COLO829 (cell line): ENCODE results near the gene POU6F2.
A peak's percentile ranks its signal among the peaks of the same experiment; 100 is the strongest.
"Not testable (repeated sequence)": the region's sequence is repeated elsewhere in the genome, so short reads cannot be mapped to it uniquely, and the experiment has no call there.

Experiments used
- DNase-seq: peaks from one replicate; pipeline ENCODE4 v3.0.0; 2012; ENCODE audit warnings: low spot score

The POU6F2 gene

DNA sequence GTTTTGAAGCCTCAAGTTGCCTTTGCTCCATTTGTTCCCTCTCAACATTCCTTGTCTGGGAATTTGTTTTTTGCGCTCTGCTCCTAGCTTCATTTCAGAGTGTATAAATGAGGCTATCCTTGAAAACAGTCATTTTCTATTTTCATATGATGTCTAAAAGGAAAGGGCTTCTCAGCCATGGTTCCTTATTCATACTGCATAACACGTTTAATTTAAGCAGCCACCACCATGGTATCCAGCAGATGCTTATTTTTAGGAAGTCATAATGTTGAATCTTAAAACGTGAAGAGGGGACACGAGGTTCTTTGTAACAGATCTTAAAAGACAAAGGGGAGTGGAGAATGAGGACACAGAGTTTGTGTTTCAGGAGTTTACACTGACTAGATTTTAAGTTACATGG is 14.5 kb downstream of the POU6F2 start:
- no peak for DNase-seq

DNA sequence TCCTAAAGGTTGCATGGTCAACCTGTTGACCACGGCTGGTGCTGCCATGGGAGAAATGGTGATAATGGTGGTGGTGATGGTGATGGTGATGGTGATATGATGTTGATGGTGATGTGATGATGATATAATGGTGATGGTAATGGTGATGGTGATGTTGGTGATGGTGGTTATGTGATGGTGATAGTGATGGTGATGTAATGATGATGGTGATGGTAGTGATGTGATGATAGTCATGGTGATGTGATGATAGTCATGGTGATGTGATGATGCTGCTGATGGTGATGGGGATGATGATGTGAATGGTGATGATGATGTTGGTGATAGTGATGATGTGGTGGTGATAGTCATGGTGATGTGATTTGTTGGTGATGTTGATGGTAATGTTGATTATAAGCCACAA is 23.9 kb downstream of the POU6F2 start:
- no peak for DNase-seq

DNA sequence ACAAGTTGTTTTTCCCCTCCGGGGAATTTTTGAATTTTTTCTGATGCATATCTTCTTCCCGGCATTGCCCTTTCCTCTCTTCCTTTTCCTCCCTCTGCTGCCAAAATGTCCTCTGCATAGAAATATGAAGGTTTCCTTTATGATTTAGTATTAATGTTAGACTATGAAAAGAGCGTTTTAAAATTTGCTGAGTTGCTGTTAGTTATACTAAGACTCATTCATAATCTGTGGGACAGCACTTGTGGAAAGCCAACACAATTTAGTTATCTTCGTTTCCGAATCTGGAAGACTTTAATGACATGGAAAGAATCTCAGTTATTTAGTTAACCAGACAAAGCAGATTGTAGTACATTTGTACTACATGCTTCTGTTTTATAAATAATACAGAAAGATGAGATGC is 25.0 kb downstream of the POU6F2 start:
- DNase-seq, result no peak

DNA sequence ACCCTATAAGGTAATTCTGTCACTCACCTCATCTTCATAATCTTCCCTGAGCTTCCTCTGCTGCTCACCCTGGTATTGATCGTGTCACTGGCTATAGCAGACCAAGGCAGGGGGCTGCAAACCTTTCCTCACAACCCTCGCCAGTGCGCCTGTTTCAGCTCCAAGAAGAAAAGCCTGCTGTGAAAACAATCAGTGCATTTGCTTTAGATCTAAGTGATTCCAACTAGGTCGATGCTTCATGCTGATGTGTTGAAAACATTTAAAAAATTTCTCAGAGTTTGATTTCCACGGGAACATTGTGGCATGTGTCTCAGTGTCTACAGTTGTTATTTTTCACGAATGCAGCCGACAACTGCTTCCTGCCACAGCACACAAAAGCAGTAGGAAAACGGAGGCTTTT is 27.3 kb downstream of the POU6F2 start:
- no peak for DNase-seq

DNA sequence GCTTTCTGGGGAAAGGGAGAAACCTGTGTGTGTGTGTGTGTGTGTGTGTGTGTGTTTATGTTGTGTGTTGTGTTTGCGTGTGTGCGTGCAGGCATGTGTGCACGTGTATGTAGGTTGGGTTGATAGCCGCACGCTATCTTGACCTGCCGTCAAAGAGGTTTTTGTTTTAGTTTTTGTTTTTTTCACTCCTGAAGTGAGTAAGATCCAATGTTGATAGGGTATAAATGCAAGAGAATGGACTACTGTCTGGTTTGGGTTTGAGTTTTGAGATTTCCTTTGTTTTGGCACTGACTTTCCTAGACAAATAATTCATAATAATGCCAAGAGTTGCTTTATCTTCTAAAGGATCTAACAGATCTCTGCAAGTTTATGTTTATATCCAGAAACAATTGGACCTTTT is 27.8 kb downstream of the POU6F2 start:
- peak; percentile 95 for DNase-seq

DNA sequence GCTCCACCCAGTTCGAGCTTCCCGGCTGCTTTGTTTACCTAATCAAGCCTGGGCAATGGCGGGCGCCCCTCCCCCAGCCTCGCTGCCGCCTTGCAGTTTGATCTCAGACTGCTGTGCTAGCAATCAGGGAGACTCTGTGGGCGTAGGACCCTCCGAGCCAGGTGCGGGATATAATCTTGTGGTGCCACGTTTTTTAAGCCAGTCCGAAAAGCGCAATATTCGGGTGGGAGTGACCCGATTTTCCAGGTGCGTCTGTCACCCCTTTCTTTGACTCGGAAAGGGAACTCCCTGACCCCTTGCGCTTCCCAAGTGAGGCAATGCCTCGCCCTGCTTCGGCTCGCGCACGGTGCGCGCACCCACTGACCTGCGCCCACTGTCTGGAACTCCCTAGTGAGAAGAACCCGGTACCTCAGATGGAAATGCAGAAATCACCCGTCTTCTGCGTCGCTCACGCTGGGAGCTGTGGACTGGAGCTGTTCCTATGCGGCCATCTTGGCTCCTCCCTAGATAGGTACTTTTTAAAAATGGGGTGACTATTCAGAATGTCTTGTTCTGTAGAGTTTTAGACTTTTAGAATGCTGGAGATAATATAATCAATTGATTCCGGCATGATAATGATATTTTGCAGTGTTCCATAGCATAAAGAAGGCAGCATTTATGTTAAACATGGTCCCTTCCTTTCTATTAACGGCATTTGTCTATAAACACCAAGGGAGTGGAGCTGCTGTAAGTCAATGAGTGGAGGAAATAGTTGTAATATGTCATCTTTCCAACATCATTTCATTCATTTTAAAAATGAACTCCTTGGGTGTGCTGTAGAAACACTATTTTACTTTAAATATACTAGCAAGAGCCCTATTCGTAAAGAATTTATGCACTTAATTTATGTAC is 35.6 kb downstream of the POU6F2 start:
- not testable (repeated sequence) for DNase-seq

DNA sequence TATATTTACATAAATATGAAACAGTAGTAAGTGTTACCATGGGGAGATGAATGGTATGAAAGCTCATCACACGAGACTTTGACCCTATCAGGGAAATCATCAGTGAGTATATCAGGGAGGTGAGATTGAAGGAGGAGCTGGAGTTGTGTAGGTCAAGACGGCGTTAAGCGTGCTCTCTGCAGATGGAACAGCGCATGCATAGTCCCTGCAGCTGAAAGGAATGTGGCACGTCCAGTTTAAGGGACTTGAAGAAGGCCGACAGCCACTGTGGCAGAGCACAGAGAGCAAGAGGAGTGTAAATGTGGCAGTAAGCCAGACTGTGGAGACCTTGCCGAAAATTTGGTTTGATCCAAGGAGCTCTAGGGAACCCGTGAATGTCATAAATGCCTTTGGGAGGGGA is 38.9 kb downstream of the POU6F2 start:
- DNase-seq, result no peak

DNA sequence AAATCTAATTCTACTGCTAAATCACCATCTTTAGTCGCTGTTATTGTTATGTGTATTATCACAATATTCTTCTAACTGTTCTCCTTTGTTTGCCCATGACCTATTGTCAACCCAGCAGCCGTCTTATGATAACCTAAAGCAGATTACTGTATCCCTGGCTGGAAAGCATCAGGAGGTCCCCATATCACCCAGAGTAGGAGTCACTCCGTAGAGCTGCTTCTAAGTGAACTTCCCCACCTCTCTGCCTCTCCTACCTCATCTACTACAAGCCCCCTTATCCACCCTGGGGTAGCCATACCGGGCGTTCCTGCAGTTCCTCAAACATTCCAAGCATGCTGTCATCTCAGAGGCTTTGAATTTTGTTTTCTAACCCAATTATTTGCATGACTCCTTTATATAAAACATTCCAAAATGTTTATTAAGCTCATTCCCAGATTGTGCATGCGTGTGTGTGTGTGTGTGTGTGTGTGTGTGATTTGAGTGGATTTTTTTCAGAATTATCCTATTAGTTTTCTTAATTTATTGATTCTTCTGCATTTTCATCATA is 39.7 kb downstream of the POU6F2 start:
- DNase-seq, result no peak

DNA sequence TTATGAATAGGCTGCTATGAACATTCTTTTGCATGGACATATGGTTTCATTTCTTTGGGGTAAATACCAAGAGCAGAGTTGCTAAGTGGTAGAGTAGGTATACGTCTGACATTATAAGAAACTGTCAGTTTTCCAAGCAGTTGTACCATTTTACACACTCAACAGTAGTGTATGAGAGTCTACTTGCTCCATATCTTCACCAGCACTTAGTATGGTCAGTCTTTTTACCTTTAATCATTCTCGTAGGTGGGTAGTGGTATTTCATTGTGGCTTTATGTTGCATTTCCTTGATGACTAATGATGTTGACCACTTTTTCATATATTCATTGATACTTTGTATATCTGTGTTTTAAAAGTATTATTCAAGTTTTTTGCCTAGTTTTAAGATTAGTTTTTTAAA is 45.1 kb downstream of the POU6F2 start:
- DNase-seq, result no peak

DNA sequence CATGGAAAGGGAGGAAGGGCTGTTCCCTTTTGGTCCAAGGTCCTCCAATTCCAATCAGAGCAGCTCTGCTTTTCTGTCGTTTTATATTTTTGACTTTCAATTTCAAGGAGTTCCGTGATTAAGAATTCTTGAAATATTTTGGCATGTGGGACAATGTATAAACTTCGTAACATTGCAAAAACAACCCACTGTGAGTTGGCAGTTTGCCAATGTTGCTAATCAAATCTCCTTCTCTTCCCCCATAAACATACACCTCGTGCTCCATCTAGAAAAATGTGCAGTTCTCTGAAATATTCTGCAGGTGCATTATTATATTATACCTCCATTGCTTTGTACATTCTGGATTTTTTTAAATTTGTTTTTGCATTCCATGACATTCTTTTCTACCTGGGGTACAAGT is 49.8 kb downstream of the POU6F2 start:
- DNase-seq, result no peak

DNA sequence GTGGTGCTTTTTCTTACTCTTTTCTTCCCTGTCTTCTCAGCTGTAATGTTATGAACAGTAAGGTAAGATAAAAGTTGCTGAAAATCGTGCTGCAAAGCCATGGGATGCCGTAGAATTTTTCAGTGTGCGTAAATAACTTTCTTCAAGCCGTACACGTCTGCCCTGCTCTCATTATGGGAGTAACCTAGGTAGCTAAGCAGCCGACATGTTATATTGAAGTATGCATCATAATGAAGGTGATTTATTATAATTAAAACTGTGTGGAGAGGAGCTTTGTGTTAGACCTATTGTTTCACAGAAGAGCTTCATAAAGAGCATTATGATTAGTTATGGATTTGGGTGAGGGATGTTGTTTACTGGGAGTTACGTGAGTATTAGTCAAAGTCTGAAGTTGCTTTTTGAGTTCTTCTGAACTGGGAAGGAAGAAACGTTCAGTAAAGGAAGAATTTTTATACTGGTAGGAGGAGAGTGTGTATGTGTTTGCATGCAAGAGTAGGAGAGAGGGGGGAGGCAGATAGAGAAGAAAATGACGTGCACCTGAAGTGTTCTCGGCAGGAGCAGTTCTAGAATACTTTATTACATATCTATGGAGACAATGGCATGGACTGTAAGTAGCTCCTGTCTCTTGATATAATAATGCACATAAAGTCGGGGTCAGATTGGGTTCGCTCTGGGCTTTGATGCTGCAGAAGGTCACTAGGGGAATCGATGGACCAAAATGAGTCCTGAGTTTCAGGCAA is 56.3 kb downstream of the POU6F2 start:
- no peak for DNase-seq

DNA sequence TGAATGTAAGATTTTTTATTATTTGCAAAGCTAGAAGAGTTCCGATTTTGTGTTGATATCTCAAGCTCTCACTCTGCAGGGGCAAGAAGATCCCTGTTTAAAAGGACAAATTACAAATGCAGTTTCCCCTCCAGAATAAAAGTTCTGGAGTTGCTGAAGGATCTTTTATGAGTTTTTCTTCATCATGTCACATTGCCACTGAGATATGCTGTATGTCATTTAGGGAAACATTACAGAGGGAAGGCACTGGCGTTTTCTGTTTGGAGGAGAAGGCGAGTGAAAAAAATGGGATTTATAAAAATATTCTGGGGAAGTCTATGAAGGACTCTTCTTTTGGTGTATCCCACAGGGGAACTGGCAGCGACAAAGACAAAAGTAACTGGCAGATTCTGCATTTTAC is 57.4 kb downstream of the POU6F2 start:
- DNase-seq, result no peak

DNA sequence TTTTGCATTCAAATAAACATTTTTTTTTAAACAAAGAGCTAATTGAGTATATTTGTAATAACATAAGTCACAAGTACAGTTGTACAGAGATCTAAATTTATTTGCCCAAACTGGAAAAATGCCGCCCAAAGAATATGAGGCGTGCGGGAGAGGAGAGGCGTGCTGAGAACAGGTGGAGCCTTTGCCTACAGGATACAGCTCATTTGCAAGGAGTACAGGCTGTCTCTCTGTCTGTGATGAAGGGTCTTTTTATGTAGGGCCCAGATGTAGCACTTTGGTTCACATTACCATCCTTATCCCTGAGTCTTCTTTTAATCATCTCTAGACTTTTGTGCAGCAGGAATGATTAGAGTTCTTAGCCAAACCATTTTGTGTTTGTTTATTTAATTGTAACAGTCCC is 58.2 kb downstream of the POU6F2 start:
- DNase-seq, result no peak

DNA sequence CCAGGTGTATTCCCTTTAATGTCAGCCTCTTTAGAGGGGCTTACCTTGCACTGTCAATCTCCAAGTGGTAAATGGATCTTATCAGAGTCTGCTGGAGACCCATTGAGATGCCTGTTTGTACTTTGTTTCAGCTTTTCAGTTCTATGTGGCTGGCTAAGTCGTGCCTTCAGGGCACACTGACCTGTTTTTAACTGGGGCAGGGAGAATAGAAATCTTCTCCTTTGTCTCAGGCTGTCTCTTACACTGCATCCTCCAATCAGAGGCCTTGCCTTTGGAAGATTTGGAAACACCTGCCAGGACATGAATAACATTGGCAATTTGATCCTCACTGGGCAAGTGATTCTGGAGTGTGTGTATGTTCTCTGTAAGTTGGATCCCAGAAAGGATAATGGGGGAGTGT is 65.0 kb downstream of the POU6F2 start:
- DNase-seq, result no peak

DNA sequence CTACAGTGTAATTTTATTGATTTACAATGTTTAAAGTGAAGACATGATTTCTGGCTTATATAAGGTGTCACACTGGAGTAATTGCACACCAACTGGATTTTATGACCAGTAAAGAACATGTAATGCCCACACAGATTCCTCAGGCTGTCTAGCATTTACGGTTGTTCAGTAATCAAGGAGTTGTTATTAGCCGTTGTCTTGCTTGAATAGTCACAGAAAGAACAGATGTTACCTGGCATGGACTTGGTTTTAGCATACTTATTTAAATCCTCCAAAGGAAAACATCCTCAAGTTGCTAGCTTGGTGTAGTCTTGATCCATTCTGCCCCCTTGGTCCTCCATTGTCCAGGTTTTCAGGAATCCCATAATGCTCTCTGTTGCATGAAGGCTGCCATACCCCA is 65.8 kb downstream of the POU6F2 start:
- no peak for DNase-seq

DNA sequence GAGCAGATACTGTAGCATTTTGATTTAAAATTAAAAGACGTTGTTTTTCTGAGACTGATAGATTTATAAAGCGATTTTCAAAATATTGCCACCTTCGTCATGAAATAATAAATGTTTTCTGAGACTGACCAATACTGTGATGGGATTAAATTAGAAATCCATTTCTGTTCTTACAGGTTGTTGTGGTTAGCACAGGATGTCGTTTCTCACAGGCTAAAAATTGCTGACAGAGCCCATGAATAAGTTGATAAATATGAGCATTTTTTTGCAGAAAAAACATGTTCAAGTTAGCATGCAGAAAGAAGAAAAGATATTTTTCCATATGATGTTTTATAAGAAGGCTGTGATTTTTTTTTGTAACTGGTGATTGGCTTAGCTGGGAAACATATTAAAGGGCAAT is 66.8 kb downstream of the POU6F2 start:
- no peak for DNase-seq

DNA sequence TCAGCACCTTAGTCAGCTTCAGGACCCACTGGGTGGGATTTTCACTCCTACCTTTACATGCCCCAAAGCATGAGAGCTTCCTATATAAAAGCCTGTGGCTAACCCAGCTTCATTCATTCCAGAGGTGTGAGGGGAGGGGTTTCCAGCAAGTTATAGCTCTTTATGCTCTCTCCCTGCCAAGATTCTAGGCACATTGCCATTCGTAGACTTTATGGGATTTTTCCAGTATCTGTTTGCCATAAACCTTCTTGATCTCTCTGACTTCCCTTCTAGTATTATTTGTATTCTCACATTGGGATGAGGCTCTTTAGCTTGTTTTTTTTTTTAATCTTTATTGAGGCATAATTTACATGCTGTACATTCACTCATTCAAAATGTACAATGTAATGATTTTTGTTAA is 67.5 kb downstream of the POU6F2 start:
- no peak for DNase-seq

DNA sequence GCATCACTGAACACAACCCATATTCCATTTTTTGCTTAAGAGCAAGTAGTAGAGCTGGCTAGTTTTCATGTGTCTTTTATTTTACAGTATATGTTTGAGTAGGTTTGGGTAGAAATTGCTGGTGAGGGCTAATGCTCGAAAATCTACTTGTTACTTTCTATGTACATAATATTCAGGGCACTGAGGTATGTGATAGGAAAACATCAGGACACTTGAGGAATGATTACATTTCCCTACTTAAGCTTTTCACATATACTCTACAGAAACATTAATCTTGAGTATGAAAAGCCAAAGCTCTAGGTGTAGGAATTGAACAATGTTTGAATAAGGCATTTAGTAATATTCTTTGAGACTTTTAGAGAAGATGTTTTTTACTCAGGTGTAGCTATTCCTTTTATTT is 73.6 kb downstream of the POU6F2 start:
- no peak for DNase-seq

DNA sequence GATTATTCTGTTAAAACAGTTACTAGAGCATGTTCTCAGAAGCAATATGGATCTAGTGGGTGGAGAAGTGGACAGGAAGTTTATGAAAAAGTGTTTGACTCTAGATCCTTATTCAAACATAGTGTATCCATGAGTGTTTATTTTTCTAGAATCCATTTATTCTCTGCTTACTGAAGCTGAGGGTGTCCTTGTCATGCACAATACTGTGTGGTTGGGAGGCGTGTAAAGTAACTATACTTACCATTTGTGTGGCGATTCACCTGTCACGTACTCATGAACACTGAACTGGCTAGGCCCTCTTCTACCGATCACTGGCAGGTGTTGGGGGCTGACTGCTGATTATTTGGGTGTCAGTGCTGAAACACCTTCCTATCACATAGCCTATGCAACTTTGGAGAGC is 74.0 kb downstream of the POU6F2 start:
- DNase-seq, result no peak

DNA sequence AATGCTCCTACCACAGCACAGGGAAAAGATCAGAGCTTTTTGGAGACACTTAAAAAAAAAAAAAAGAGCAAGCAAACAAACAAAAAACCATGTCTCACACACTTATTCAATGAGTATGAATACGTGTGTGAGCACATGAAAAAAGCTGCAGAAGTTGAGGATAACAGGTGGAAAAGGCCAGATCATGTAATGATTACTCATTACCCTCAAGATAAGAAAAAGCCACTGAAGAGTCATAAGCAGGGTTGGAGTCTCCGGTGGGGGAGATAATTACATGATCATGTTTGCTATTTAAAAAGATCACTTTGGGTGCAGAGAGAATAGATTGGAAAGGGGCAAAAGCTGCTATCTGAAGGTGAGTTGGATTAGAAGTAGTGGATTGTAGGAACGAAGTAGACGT is 77.0 kb downstream of the POU6F2 start:
- DNase-seq, result no peak

DNA sequence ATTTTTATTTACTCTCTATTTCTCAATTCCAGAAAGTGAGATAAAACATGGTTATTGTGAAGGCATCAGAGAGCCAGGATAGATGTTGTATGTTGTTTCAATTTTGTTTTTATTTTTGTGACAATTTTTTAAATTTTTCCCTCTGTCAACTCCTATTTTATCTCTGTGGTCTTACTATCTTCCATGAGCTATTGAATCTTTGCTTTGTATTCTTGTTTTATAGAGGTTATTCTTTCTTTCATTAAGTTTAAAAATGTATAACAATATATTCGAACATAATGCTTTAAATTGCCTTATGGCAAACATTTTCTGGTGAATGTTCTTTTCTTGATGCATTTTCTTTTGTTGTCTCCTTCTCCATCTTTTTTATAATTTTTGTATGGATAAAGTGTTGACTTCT is 78.4 kb downstream of the POU6F2 start:
- no peak for DNase-seq

DNA sequence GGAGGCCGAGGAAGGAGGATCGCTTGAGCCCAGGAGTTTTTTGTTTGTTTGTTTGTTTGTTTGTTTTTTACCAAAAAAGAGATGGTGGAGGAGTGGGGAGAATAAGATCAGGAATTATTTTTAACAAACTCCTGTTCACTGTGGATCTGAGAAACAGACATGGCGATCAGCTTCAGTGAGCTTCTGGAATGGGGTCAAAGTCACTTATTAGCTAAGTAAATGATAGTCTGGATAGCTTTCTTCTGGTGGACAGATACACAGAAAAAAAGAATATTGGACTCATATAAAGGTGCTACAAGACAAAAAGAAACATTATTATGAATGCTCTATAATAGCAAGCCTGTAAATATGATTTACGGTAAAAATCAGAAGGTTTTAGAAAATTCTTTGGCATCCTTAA is 85.1 kb downstream of the POU6F2 start:
- no peak for DNase-seq

DNA sequence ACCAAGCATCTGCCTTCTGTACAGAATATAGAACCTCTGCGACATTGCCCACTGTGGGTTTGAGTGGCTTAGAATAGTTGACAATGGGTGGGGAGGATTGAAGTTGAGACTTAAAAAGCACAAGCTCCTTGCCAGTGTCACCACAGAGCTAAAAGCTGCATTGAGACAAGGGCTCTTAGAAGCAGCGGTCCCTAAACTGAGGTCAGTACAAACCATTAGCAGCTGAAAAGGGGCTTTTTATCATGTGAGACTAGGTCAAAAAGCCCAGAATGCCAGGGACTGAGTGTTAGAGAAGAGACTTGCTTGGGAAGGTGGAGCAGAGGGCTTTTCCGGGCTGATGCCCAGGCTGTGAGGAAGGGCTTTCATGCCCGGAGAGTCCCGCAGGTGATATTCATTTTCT is 91.3 kb downstream of the POU6F2 start:
- no peak for DNase-seq
